Anterior cingulate cortex (tissue), 58 donors: ENCODE measurements around the gene HERC2.
"Not testable (repeated sequence)": the region's sequence is repeated elsewhere in the genome, so short reads cannot be mapped to it uniquely, and the experiment has no call there.

Experiments
- DNase-seq, 58 donors: peaks; one replicate each; lab custom pipeline; 2025; lab: John Stamatoyannopoulos, UW

Gene HERC2

GRCh38 chr15:28274635-28275034 lies 47.3 kb downstream of the HERC2 start:
- no peak for DNase-seq

- no peak for DNase-seq
These were observed 47.9 kb downstream of the HERC2 start for GRCh38 chr15:28273873-28274610.

GRCh38 chr15:28273468-28273867 lies 48.5 kb downstream of the HERC2 start:
- DNase-seq = no peak

- no peak for DNase-seq
These were observed 49.4 kb downstream of the HERC2 start for GRCh38 chr15:28272587-28272986.

- no peak for DNase-seq
These were observed 50.2 kb downstream of the HERC2 start for GRCh38 chr15:28271697-28272260.

GRCh38 chr15:28269097-28269496 lies 52.9 kb downstream of the HERC2 start:
- no peak for DNase-seq

GRCh38 chr15:28267727-28268126 lies 54.3 kb downstream of the HERC2 start:
- DNase-seq = no peak

- DNase-seq = no peak
These were observed 56.5 kb downstream of the HERC2 start for GRCh38 chr15:28265334-28266019.

- no peak for DNase-seq
These were observed 57.8 kb downstream of the HERC2 start for GRCh38 chr15:28264166-28264565.

GRCh38 chr15:28262438-28262837 lies 59.5 kb downstream of the HERC2 start:
- DNase-seq = no peak

- peak in 2 of 58 donors; percentile 9 to 20 for DNase-seq
These were observed 61.3 kb downstream of the HERC2 start for GRCh38 chr15:28260722-28261121.

GRCh38 chr15:28260317-28260716 lies 61.7 kb downstream of the HERC2 start:
- DNase-seq = no peak

GRCh38 chr15:28255965-28256364 lies 66.0 kb downstream of the HERC2 start:
- no peak for DNase-seq

GRCh38 chr15:28252831-28253230 lies 69.1 kb downstream of the HERC2 start:
- no peak for DNase-seq

GRCh38 chr15:28246605-28247004 lies 75.4 kb downstream of the HERC2 start:
- no peak for DNase-seq

GRCh38 chr15:28243901-28244300 lies 78.1 kb downstream of the HERC2 start:
- no peak for DNase-seq

- no peak for DNase-seq
These were observed 78.6 kb downstream of the HERC2 start for GRCh38 chr15:28243399-28243798.

GRCh38 chr15:28238296-28238695 lies 83.7 kb downstream of the HERC2 start:
- not testable (repeated sequence) for DNase-seq

GRCh38 chr15:28231743-28232142 lies 90.2 kb downstream of the HERC2 start:
- peak in 1 of 58 donors; percentile 3 for DNase-seq

- DNase-seq = not testable (repeated sequence)
These were observed 90.6 kb downstream of the HERC2 start for GRCh38 chr15:28231336-28231735.

- not testable (repeated sequence) for DNase-seq
These were observed 92.9 kb downstream of the HERC2 start for GRCh38 chr15:28228990-28229640.
